Measurements from ENCODE around the gene DACT2.

- TF ChIP-seq CTCF (IDR thresholded peaks at IDR 0.05 in 2 of 3, conservative IDR thresholded peaks at IDR 0.05 in 1 of 3; ENCODE audit: borderline replicate concordance in 1 of 3, insufficient read depth in 1 of 3, low read depth in 2 of 3, low read length in 2 of 3): no peak
- TF ChIP-seq ZNF274 (IDR thresholded peaks at IDR 0.05; ENCODE audit: low read depth, low read length): no peak
- TF ChIP-seq SP1 (IDR thresholded peaks at IDR 0.05; ENCODE audit: low read depth): no peak
- no peak for TF ChIP-seq RAD21 (IDR thresholded peaks at IDR 0.05; ENCODE audit: low read depth)
- no peak for TF ChIP-seq FOSL1 (IDR thresholded peaks at IDR 0.05; ENCODE audit: low read depth)
- no peak for TF ChIP-seq POLR2AphosphoS5 (IDR thresholded peaks at IDR 0.05; ENCODE audit: low read depth, low read length)
- TF ChIP-seq SRF (IDR thresholded peaks at IDR 0.05; ENCODE audit: low read depth): no peak
- no peak for TF ChIP-seq REST (IDR thresholded peaks at IDR 0.05; ENCODE audit: low read depth)
- no peak for TF ChIP-seq POLR2A (IDR thresholded peaks at IDR 0.05; ENCODE audit: borderline replicate concordance, extremely low read depth, insufficient read depth, insufficient read length)
- no peak for TF ChIP-seq ZBTB33 (IDR thresholded peaks at IDR 0.05; ENCODE audit: extremely low read depth, insufficient replicate concordance, low read length)
Observed at GRCh38 chr6:168274037-168274952, 45.3 kb downstream of the DACT2 start.

Data from HCT116 (cell line).